IMR-90 (cell line): ENCODE data around the gene DNAJC22. TPM values are rescaled to one million over a fixed set of nuclear protein-coding genes. Genes with fewer than 3 reads are reported as not detected.
"Not testable (repeated sequence)": the region's sequence is repeated elsewhere in the genome, so short reads cannot be mapped to it uniquely, and the experiment has no call there.

Experiments
- ATAC-seq: fragments of 200-7000 bp; cut with Tn5 transposase; 2 replicates; pipeline ENCODE4 v1.9.1; 2020; ENCODE audit warnings: low read depth, mild to moderate bottlenecking, moderate library complexity
- BruUV-seq: library from RNA; stranded (reverse); fragments of 400-500 nt; replicated peaks from 2 replicates; lab custom pipeline; 2021; lab: Mats Ljungman, UMichigan
- CTCF ChIA-PET: fragments of 300-600 bp; formaldehyde crosslinking; extraction: SDS; loops from one replicate; lab custom pipeline; 2021; ENCODE audit warnings: antibody characterized with exemption; lab: Yijun Ruan, JAX
- POLR2A ChIA-PET: fragments of 300-600 bp; sonication (Branson Sonifier 250); formaldehyde crosslinking; loops from one replicate; lab custom pipeline; 2022; ENCODE audit warnings: antibody characterized with exemption; ENCODE audit not compliant: unreplicated experiment; lab: Charles Lee
- DNase-seq: peaks from one replicate; pipeline ENCODE4 v3.0.0; 2013
- H2AFZ ChIP-seq: replicated peaks from 2 replicates; pipeline ENCODE3; 2013; ENCODE audit warnings: low read length, mild to moderate bottlenecking; ENCODE audit not compliant: poor library complexity
- H2AK5ac ChIP-seq: 2 replicates; pipeline ENCODE4 v1.6.1; 2013; ENCODE audit warnings: low read depth, low read length, inconsistent platforms
- H2AK9ac ChIP-seq: replicated peaks from 2 replicates; pipeline ENCODE3; 2013; ENCODE audit warnings: mild to moderate bottlenecking, low read depth, low read length, moderate library complexity; ENCODE audit not compliant: poor library complexity
- H2BK120ac ChIP-seq: 2 replicates; pipeline ENCODE4 v1.6.1; 2013; ENCODE audit warnings: low read depth, low read length, inconsistent platforms
- H2BK15ac ChIP-seq: 3 replicates; pipeline ENCODE4 v1.6.1; 2013; ENCODE audit warnings: low read depth, low read length, inconsistent platforms
- H2BK20ac ChIP-seq: 2 replicates; pipeline ENCODE4 v1.6.1; 2013; ENCODE audit warnings: low read depth, mild to moderate bottlenecking, inconsistent platforms, low read length, moderate library complexity
- H2BK5ac ChIP-seq: 2 replicates; pipeline ENCODE4 v1.6.1; 2013; ENCODE audit warnings: mild to moderate bottlenecking, low read depth, low read length, inconsistent platforms; ENCODE audit not compliant: poor library complexity, severe bottlenecking
- H3K14ac ChIP-seq: replicated peaks from 2 replicates; pipeline ENCODE4 v1.6.1; 2013; ENCODE audit warnings: low read depth, low read length, inconsistent platforms
- H3K18ac ChIP-seq: 2 replicates; pipeline ENCODE4 v1.6.1; 2013; ENCODE audit warnings: low read depth, low read length, control low read depth
- H3K23ac ChIP-seq: 2 replicates; pipeline ENCODE4 v1.6.1; 2013; ENCODE audit warnings: low read depth, low read length, inconsistent platforms
- H3K27ac ChIP-seq: 2 replicates; pipeline ENCODE4 v1.5.1; 2013; ENCODE audit warnings: mild to moderate bottlenecking, control low read depth, low read length; ENCODE audit not compliant: insufficient read depth
- H3K27me3 ChIP-seq: 2 replicates; pipeline ENCODE4 v1.6.1; 2013; ENCODE audit warnings: low read length; ENCODE audit not compliant: control insufficient read depth, insufficient read depth
- H3K36me3 ChIP-seq: 2 replicates; pipeline ENCODE4 v1.6.1; 2013; ENCODE audit warnings: low read length, mixed read lengths; ENCODE audit not compliant: control insufficient read depth, insufficient read depth
- H3K4ac ChIP-seq: 2 replicates; pipeline ENCODE4 v1.6.1; 2013; ENCODE audit warnings: low read depth, low read length, inconsistent platforms
- H3K4me1 ChIP-seq: 2 replicates; pipeline ENCODE4 v1.6.1; 2013; ENCODE audit warnings: low read length, mixed read lengths; ENCODE audit not compliant: control insufficient read depth, insufficient read depth
- H3K4me2 ChIP-seq: 2 replicates; pipeline ENCODE4 v1.6.1; 2013; ENCODE audit warnings: low read depth, mild to moderate bottlenecking, control low read depth, low read length, moderate library complexity
- H3K4me3 ChIP-seq: 2 replicates; pipeline ENCODE4 v1.5.1; 2013; ENCODE audit warnings: low read depth, mild to moderate bottlenecking, control low read depth, low read length, moderate library complexity; ENCODE audit not compliant: insufficient read depth
- H3K56ac ChIP-seq: 2 replicates; pipeline ENCODE4 v1.6.1; 2013; ENCODE audit warnings: low read length, inconsistent platforms; ENCODE audit not compliant: insufficient read depth; ENCODE audit errors: extremely low read depth
- H3K79me1 ChIP-seq, 2 experiments: 2 replicates each; pipeline ENCODE4 v1.6.1; 2013; ENCODE audit warnings: low read length in 2 of 2, inconsistent platforms in 1 of 2, low read depth in 1 of 2
- H3K9ac ChIP-seq: 2 replicates; pipeline ENCODE4 v1.6.1; 2013; ENCODE audit warnings: low read depth, low read length, control low read depth
- H3K9me1 ChIP-seq: 2 replicates; pipeline ENCODE4 v1.6.1; 2013; ENCODE audit warnings: low read length, inconsistent platforms; ENCODE audit not compliant: insufficient read depth
- H3K9me3 ChIP-seq: 2 replicates; pipeline ENCODE4 v1.6.1; 2013; ENCODE audit warnings: low read length; ENCODE audit not compliant: control insufficient read depth, insufficient read depth
- H4K20me1 ChIP-seq: 2 replicates; pipeline ENCODE4 v1.6.1; 2013; ENCODE audit warnings: low read length, inconsistent platforms; ENCODE audit not compliant: insufficient read depth
- H4K5ac ChIP-seq: 2 replicates; pipeline ENCODE4 v1.6.1; 2013; ENCODE audit warnings: mild to moderate bottlenecking, low read depth, low read length, control low read depth
- H4K8ac ChIP-seq, 2 experiments: 2 replicates each; pipeline ENCODE4 v1.6.1; 2013; ENCODE audit warnings: low read depth in 2 of 2, low read length in 2 of 2, control low read depth in 1 of 2, inconsistent platforms in 1 of 2
- H4K91ac ChIP-seq: 2 replicates; pipeline ENCODE4 v1.6.1; 2013; ENCODE audit warnings: low read depth, low read length, inconsistent platforms; ENCODE audit not compliant: insufficient read depth
- WGBS, 2 experiments: methylation state at CpG; one replicate each; pipeline versions ENCODE4 v1.1.5 to v1.1.7; 2013; ENCODE audit warnings: missing lambda C conversion rate in 2 of 2; ENCODE audit not compliant: insufficient read length in 1 of 2; ENCODE audit errors: extremely low coverage in 2 of 2; 5-methylcytosine and 5-hydroxymethylcytosine counted together
- dilution Hi-C: fragments of 300-500 bp; cut with HindIII; formaldehyde crosslinking; loops from one replicate; pipeline ENCODE4 v1.14.3; 2018; ENCODE audit warnings: low sequenced_read_pairs; ENCODE audit not compliant: unreplicated experiment
- in situ Hi-C: fragments of 300-500 bp; cut with MboI; formaldehyde crosslinking; loops from 3 replicates; pipeline ENCODE4 v1.14.3; 2019; ENCODE audit warnings: low sequenced_read_pairs, inconsistent platforms, mixed read lengths
- intact Hi-C: fragments of 100-400 bp; cut with micrococcal nuclease; formaldehyde crosslinking; loops from 2 replicates; pipeline ENCODE4 v1.10.0; 2022
- polyA plus RNA-seq, 3 experiments: library from polyadenylated mRNA; depleted of rRNA; stranded (reverse); fragments of >200 nt; gene quantifications; 2 replicates each; pipeline ENCODE4 v1.2.3, GENCODE V29; 2012; ENCODE audit warnings: low replicate concordance in 1 of 3
- total RNA-seq: library from RNA; depleted of rRNA; stranded (reverse); fragments of >200 nt; gene quantifications from 2 replicates; pipeline ENCODE4 v1.2.3, GENCODE V29; 2012

The DNAJC22 gene
- total and polyA plus RNA-seq, 2 of the 4 experiments (the other 2 are of a cell fraction) = 8.1 to 8.2 TPM

GRCh38 chr12:49310451-49311000 is 36.2 kb upstream of the DNAJC22 start:
- H2BK120ac ChIP-seq, H2BK20ac ChIP-seq, H4K5ac ChIP-seq, DNase-seq, H3K9ac ChIP-seq, H4K20me1 ChIP-seq, intact Hi-C loops, H3K36me3 ChIP-seq, H3K9me3 ChIP-seq, H3K9me1 ChIP-seq, H2AK5ac ChIP-seq, H4K91ac ChIP-seq, H3K4me3 ChIP-seq, H3K4me1 ChIP-seq, H3K27ac ChIP-seq, ATAC-seq, H2BK5ac ChIP-seq, H3K4me2 ChIP-seq, H3K18ac ChIP-seq, H2AFZ ChIP-seq, H2BK15ac ChIP-seq, H3K79me1 ChIP-seq, BruUV-seq, dilution Hi-C loops, H3K14ac ChIP-seq, H2AK9ac ChIP-seq, H3K23ac ChIP-seq, CTCF ChIA-PET, in situ Hi-C loops, H3K4ac ChIP-seq, H4K8ac ChIP-seq, H3K56ac ChIP-seq, POLR2A ChIA-PET: not testable (repeated sequence)
- no CpG with 5 or more reads among the region's 3 CpGs for WGBS, 2 experiments
- peaks cover 23% of the 10 kb centered on the region for H3K27me3 ChIP-seq
